ENCODE measurements around the gene CBLC. TPM values are rescaled to one million over a fixed set of nuclear protein-coding genes. Genes with fewer than 3 reads are reported as not detected.
A peak's percentile ranks its signal among the peaks of the same experiment; 100 is the strongest.

CBLC gene
- total RNA-seq, 1 experiment from 2014 or later, result 42.3 TPM

- no peak for TF ChIP-seq CTCF (IDR thresholded peaks at IDR 0.05; ENCODE audit: insufficient read depth in 1 of 2, low read depth in 1 of 2, low read length in 1 of 2, severe bottlenecking in 1 of 2, unreplicated experiment in 1 of 2)
- no peaks in the 10 kb centered on the region for H3K9me3 ChIP-seq
- Mint-ChIP-seq H3K27me3 (ENCODE audit: insufficient read depth, unreplicated experiment) (no peaks in the 10 kb centered on the region), H3K36me3 (ENCODE audit: insufficient read depth, unreplicated experiment) (peaks cover 88% of the 10 kb centered on the region), H3K4me1 (ENCODE audit: low read depth, unreplicated experiment) (peaks cover 53% of the 10 kb centered on the region), H3K27ac (ENCODE audit: unreplicated experiment) (no peak overlapping the region), H3K4me3 (ENCODE audit: unreplicated experiment) (no peak overlapping the region), H3K9me3 (ENCODE audit: unreplicated experiment) (no peaks in the 10 kb centered on the region)
- H3K36me3 ChIP-seq (ENCODE audit: control insufficient read depth, insufficient read depth, low read length), result peaks cover 12% of the 10 kb centered on the region
- DNase-seq, result no peak
- peaks cover 19% of the 10 kb centered on the region for H3K4me1 ChIP-seq
- ChIA-PET CTCF (no interaction called here), POLR2A (no interaction called here)
- intact Hi-C loops (cut with micrococcal nuclease; ENCODE audit: unreplicated experiment), result no loop called here
- no TSS peak for BruUV-seq (replicated peaks)
- H3K4me3 ChIP-seq (ENCODE audit: low read depth, low read length), result no peak overlapping the region
- no peaks in the 10 kb centered on the region for H3K27me3 ChIP-seq (replicated peaks; ENCODE audit: control insufficient read depth, insufficient read depth, low read length)
Observed at GRCh38 chr19:44814517-44814916, 36.8 kb downstream of the CBLC start.

DNA sequence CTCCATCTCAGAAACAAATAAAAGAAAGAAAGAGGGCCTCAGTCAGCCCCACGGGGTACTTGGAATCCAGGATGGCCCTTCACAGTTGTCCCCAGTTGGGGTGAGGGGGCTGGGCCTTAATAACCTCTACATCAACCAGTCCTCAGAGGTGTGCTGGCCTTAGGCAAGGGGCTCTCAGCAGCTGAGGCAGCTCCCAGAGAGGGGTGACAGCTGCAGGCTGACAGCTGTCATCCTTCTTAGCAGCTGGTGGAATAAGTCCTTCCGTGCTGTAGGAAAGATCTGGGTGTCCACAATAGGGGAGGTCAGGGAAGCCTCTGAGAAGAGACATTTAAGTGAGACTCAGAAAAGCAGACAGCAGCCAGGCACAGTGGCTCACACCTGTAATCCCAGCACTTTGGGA lies 38.6 kb downstream of the CBLC start:
- no peaks in the 10 kb centered on the region for H3K9me3 Mint-ChIP-seq (ENCODE audit: unreplicated experiment)
- no peaks in the 10 kb centered on the region for H3K9me3 ChIP-seq
- CTCF ChIA-PET, result no interaction called here
- H3K36me3 ChIP-seq (ENCODE audit: control insufficient read depth, insufficient read depth, low read length), result peaks cover 12% of the 10 kb centered on the region
- no peaks in the 10 kb centered on the region for H3K27me3 Mint-ChIP-seq (ENCODE audit: insufficient read depth, unreplicated experiment)
- no peak overlapping the region for H3K27ac Mint-ChIP-seq (ENCODE audit: unreplicated experiment)
- POLR2A ChIA-PET, result no interaction called here
- peaks cover 72% of the 10 kb centered on the region for H3K36me3 Mint-ChIP-seq (ENCODE audit: insufficient read depth, unreplicated experiment)
- H3K4me3 ChIP-seq (ENCODE audit: low read depth, low read length), result no peak overlapping the region
- peaks cover 41% of the 10 kb centered on the region for H3K4me1 Mint-ChIP-seq (ENCODE audit: low read depth, unreplicated experiment)
- no peak for TF ChIP-seq CTCF (IDR thresholded peaks at IDR 0.05; ENCODE audit: insufficient read depth in 1 of 2, low read depth in 1 of 2, low read length in 1 of 2, severe bottlenecking in 1 of 2, unreplicated experiment in 1 of 2)
- no TSS peak for BruUV-seq (replicated peaks)
- H3K4me1 ChIP-seq, result peaks cover 11% of the 10 kb centered on the region
- no peak for DNase-seq
- H3K27me3 ChIP-seq (replicated peaks; ENCODE audit: control insufficient read depth, insufficient read depth, low read length), result no peaks in the 10 kb centered on the region
- intact Hi-C loops (cut with micrococcal nuclease; ENCODE audit: unreplicated experiment), result no loop called here
- H3K4me3 Mint-ChIP-seq (ENCODE audit: unreplicated experiment), result no peak overlapping the region

DNA sequence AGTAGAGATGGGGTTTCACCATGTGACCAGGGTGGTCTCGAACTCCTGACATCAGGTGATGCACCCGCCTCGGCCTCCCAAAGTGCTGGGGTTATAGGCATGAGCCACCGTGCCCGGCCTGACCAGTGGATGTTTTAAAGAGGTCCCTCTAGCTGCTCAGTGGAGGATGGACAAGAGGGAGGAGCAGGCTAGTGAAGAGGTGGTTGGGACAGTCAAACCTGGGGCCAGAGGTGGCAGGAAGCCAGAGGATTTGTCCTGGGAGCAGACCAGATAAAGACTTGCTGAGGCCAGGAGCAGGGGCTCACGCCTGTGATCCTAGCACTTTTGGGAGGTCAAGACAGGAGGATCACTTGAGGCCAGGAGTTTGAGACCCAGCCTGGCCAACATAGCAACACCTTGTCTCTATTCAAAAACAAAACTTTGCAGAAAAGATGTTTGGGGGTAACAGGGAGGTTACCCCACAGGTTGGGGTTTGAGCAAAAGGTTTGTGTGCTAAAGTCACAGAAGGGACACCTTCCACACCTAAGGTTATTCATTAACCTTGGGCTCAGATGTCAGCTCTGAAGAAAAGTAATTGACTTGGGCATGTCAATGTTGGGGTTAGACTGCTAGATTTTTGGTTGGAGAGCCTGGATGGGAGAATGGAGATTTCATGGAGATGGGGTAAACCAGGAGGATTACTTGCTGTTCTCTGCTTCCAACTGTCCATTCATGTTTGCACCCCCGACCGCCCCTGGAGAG lies 40.2 kb downstream of the CBLC start:
- BruUV-seq (replicated peaks), result no TSS peak
- TF ChIP-seq CTCF (IDR thresholded peaks at IDR 0.05; ENCODE audit: insufficient read depth in 1 of 2, low read depth in 1 of 2, low read length in 1 of 2, severe bottlenecking in 1 of 2, unreplicated experiment in 1 of 2), result no peak
- CTCF ChIA-PET, result interaction anchor here (0.7 to 0.9 kb wide), 2 partner anchors 10 to 94 kb away, joined by 3 read pairs; no protein-coding TSS in a partner anchor

More for the DNA sequence above, 40.2 kb downstream of the CBLC start:
- no peaks in the 10 kb centered on the region for H3K27me3 ChIP-seq (replicated peaks; ENCODE audit: control insufficient read depth, insufficient read depth, low read length)
- Mint-ChIP-seq H3K27me3 (ENCODE audit: insufficient read depth, unreplicated experiment) (no peaks in the 10 kb centered on the region), H3K9me3 (ENCODE audit: unreplicated experiment) (no peaks in the 10 kb centered on the region), H3K36me3 (ENCODE audit: insufficient read depth, unreplicated experiment) (peaks cover 69% of the 10 kb centered on the region), H3K4me3 (ENCODE audit: unreplicated experiment) (no peak overlapping the region), H3K4me1 (ENCODE audit: low read depth, unreplicated experiment) (peaks cover 37% of the 10 kb centered on the region), H3K27ac (ENCODE audit: unreplicated experiment) (peak overlapping the region; percentile 77)
- intact Hi-C loops (cut with micrococcal nuclease; ENCODE audit: unreplicated experiment), result no loop called here
- peaks cover 12% of the 10 kb centered on the region for H3K36me3 ChIP-seq (ENCODE audit: control insufficient read depth, insufficient read depth, low read length)
- H3K4me3 ChIP-seq (ENCODE audit: low read depth, low read length), result no peak overlapping the region
- no peaks in the 10 kb centered on the region for H3K9me3 ChIP-seq
- H3K4me1 ChIP-seq, result peaks cover 11% of the 10 kb centered on the region
- POLR2A ChIA-PET, result interaction anchor here (0.5 to 0.6 kb wide), 3 partner anchors 16 to 536 kb away, joined by 3 to 6 read pairs (median 4); no protein-coding TSS in a partner anchor
- no peak for DNase-seq
